Esophagus muscularis mucosa (tissue), 4 donors: ENCODE results near the gene TAF1C.

Experiments
- EP300 ChIP-seq: sonication (generic); formaldehyde crosslinking; IDR thresholded peaks from one replicate; pipeline ENCODE4 v1.6.1; 2017; ENCODE audit warnings: antibody characterized with exemption
- POLR2AphosphoS5 ChIP-seq, 2 donors: sonication (generic); formaldehyde crosslinking; IDR thresholded peaks; one replicate each; pipeline ENCODE4 v1.6.1; 2017; ENCODE audit warnings: antibody characterized with exemption in 2 of 2
- TF ChIP-seq, protein P1 (sequence below), 3 experiments: fragments of 200-600 bp in 2 of 3; fragments of 450-650 bp in 1 of 3; sonication (generic) in 2 of 3; IDR thresholded peaks; one replicate each; pipeline ENCODE4 v1.5.1; 2017 to 2019; ENCODE audit warnings: antibody characterized with exemption in 3 of 3, mild to moderate bottlenecking in 2 of 3, moderate library complexity in 1 of 3

DNA sequence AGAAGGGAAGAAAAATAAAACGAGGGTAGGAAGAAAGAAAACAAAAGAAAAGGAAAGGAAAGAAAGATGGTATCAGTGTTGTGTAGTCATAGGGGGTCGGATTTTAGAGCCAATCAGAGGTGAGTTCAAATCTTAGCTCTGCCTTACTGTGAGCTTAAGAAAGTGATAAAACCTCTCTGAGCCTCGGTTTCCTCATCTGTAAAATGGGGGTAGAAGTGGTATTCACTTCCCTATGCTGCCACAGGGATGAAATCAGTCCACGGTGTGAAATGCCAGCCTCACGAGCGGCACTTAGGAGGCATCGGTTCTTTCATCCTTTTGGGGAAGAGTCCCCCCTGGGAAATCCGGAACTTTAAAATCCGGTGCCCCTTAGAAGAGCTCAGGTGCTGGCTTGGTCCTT, 46.9 kb upstream of the TAF1C start:
- TF ChIP-seq, protein P1, sequence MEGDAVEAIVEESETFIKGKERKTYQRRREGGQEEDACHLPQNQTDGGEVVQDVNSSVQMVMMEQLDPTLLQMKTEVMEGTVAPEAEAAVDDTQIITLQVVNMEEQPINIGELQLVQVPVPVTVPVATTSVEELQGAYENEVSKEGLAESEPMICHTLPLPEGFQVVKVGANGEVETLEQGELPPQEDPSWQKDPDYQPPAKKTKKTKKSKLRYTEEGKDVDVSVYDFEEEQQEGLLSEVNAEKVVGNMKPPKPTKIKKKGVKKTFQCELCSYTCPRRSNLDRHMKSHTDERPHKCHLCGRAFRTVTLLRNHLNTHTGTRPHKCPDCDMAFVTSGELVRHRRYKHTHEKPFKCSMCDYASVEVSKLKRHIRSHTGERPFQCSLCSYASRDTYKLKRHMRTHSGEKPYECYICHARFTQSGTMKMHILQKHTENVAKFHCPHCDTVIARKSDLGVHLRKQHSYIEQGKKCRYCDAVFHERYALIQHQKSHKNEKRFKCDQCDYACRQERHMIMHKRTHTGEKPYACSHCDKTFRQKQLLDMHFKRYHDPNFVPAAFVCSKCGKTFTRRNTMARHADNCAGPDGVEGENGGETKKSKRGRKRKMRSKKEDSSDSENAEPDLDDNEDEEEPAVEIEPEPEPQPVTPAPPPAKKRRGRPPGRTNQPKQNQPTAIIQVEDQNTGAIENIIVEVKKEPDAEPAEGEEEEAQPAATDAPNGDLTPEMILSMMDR (IDR thresholded peaks at IDR 0.05), result no peak
- no peak for TF ChIP-seq EP300
- TF ChIP-seq POLR2AphosphoS5 (IDR thresholded peaks at IDR 0.05), result no peak
